GM18951 (cell line): Measurements from ENCODE around the gene ABCD3.
"Not testable (repeated sequence)": the region's sequence is repeated elsewhere in the genome, so short reads cannot be mapped to it uniquely, and the experiment has no call there.

Experiments
- POLR2A ChIP-seq: IDR thresholded peaks from 4 replicates; pipeline ENCODE4 v1.6.1; 2011; ENCODE audit warnings: mild to moderate bottlenecking; ENCODE audit not compliant: insufficient read length, insufficient read depth; ENCODE audit errors: extremely low read depth
- in situ Hi-C: fragments of 300-500 bp; cut with MboI; formaldehyde crosslinking; loops from one replicate; pipeline ENCODE4 v1.12.0; 2022; ENCODE audit warnings: low sequenced_read_pairs, mixed read lengths, inconsistent platforms; ENCODE audit not compliant: unreplicated experiment

Gene ABCD3

GRCh38 chr1:94396356-94397010 lies 21.7 kb upstream of the ABCD3 start:
- in situ Hi-C loops, result no loop called here
- TF ChIP-seq POLR2A, result no peak

GRCh38 chr1:94398356-94398755 lies 19.8 kb upstream of the ABCD3 start:
- in situ Hi-C loops, result no loop called here

GRCh38 chr1:94399453-94399852 lies 18.7 kb upstream of the ABCD3 start:
- in situ Hi-C loops, result no loop called here
- no peak for TF ChIP-seq POLR2A

More at GRCh38 chr1:94398356-94398755, 19.8 kb upstream of the ABCD3 start:
- TF ChIP-seq POLR2A, result no peak

- TF ChIP-seq POLR2A, result no peak
- in situ Hi-C loops, result no loop called here
Measured at GRCh38 chr1:94401206-94401605, 17.0 kb upstream of the ABCD3 start.

GRCh38 chr1:94406446-94406845 lies 11.7 kb upstream of the ABCD3 start:
- TF ChIP-seq POLR2A, result no peak
- in situ Hi-C loops, result no loop called here

- in situ Hi-C loops, result no loop called here
- TF ChIP-seq POLR2A, result no peak
Measured at GRCh38 chr1:94408104-94408830, 9.9 kb upstream of the ABCD3 start.

- TF ChIP-seq POLR2A, result no peak
- in situ Hi-C loops, result no loop called here
Measured at GRCh38 chr1:94411237-94411636, 7.0 kb upstream of the ABCD3 start.

- in situ Hi-C loops, result no loop called here
Measured at GRCh38 chr1:94413311-94413710, 4.9 kb upstream of the ABCD3 start.

GRCh38 chr1:94416901-94417727 lies 1.1 kb upstream of the ABCD3 start:
- no peak for TF ChIP-seq POLR2A
- in situ Hi-C loops, result no loop called here

More at GRCh38 chr1:94413311-94413710, 4.9 kb upstream of the ABCD3 start:
- no peak for TF ChIP-seq POLR2A

- in situ Hi-C loops, result no loop called here
- no peak for TF ChIP-seq POLR2A
Measured at GRCh38 chr1:94417728-94417977, 536 bp upstream of the ABCD3 start.

GRCh38 chr1:94418664-94419655 lies 771 bp downstream of the ABCD3 start:
- no peak for TF ChIP-seq POLR2A
- in situ Hi-C loops, result no loop called here

GRCh38 chr1:94422115-94422820 lies 4.1 kb downstream of the ABCD3 start:
- in situ Hi-C loops, result no loop called here
- no peak for TF ChIP-seq POLR2A

- no peak for TF ChIP-seq POLR2A
- in situ Hi-C loops, result no loop called here
Measured at GRCh38 chr1:94425821-94426484, 7.8 kb downstream of the ABCD3 start.

- in situ Hi-C loops, result not testable (repeated sequence)
Measured at GRCh38 chr1:94426485-94426870, 8.3 kb downstream of the ABCD3 start.
